HepG2 (cell line): ENCODE results near the gene CCDC57. TPM values are rescaled to one million over a fixed set of nuclear protein-coding genes. Genes with fewer than 3 reads are reported as not detected.
A peak's percentile ranks its signal among the peaks of the same experiment; 100 is the strongest.

Experiments used
- CCAR2 ChIP-seq: fragments of 200-400 bp; formaldehyde crosslinking; optimal IDR thresholded peaks from 2 replicates; pipeline ENCODE3; 2018; ENCODE audit warnings: low read depth, mild to moderate bottlenecking, low read length, moderate library complexity
- CREB1 ChIP-seq, 2 experiments: fragments of 450-650 bp in 1 of 2; IDR thresholded peaks; 2 replicates each; pipeline ENCODE4 v1.6.1; 2016 to 2017; ENCODE audit warnings: control low read depth in 1 of 2, mild to moderate bottlenecking in 1 of 2, missing compliant biosample characterization in 1 of 2, missing genetic modification characterization in 1 of 2
- HES4 ChIP-seq: sonication (generic); formaldehyde crosslinking; IDR thresholded peaks from 2 replicates; pipeline ENCODE4 v1.9.0; 2021; ENCODE audit warnings: mild to moderate bottlenecking, missing genetic modification reagents, borderline replicate concordance
- NBN ChIP-seq: fragments of 450-650 bp; conservative IDR thresholded peaks from 2 replicates; pipeline ENCODE4 v1.6.1; 2017
- NFE2L2 ChIP-seq: fragments of 150-350 bp; IDR thresholded peaks from 2 replicates; pipeline ENCODE4 v1.6.1; 2014; ENCODE audit warnings: low read length
- NR2F6 ChIP-seq, 2 experiments: IDR thresholded peaks; 2 replicates each; pipeline ENCODE4 v1.6.1; 2016; ENCODE audit warnings: antibody characterized with exemption in 1 of 2, mild to moderate bottlenecking in 1 of 2
- POGZ ChIP-seq: sonication (generic); formaldehyde crosslinking; IDR thresholded peaks from 2 replicates; pipeline ENCODE4 v1.4.0; 2020; ENCODE audit warnings: mild to moderate bottlenecking, missing genetic modification reagents
- RCOR2 ChIP-seq: IDR thresholded peaks from 2 replicates; pipeline ENCODE4 v1.6.1; 2016; ENCODE audit warnings: missing biosample characterization, missing genetic modification reagents
- SIX1 ChIP-seq: sonication (generic); formaldehyde crosslinking; IDR thresholded peaks from 2 replicates; pipeline ENCODE4 v1.4.0; 2020; ENCODE audit warnings: missing genetic modification reagents, borderline replicate concordance
- U2AF2 ChIP-seq: fragments of 200-400 bp; formaldehyde crosslinking; IDR thresholded peaks from 2 replicates; pipeline ENCODE4 v1.6.1; 2017; ENCODE audit warnings: low read depth, mild to moderate bottlenecking, low read length
- ZNF234 ChIP-seq: sonication (generic); formaldehyde crosslinking; conservative IDR thresholded peaks from 2 replicates; pipeline ENCODE4 v1.5.1; 2020; ENCODE audit warnings: mild to moderate bottlenecking, missing genetic modification reagents
- ZNF451 ChIP-seq: sonication (generic); formaldehyde crosslinking; IDR thresholded peaks from 2 replicates; pipeline ENCODE4 v1.5.0; 2020; ENCODE audit warnings: mild to moderate bottlenecking, missing genetic modification reagents
- ZNF878 ChIP-seq: sonication (generic); formaldehyde crosslinking; IDR thresholded peaks from 2 replicates; pipeline ENCODE4 v1.8.1; 2023; ENCODE audit warnings: mild to moderate bottlenecking, missing genetic modification reagents, moderate library complexity
- ZSCAN25 ChIP-seq: sonication (generic); formaldehyde crosslinking; IDR thresholded peaks from 2 replicates; pipeline ENCODE4 v1.8.0; 2022; ENCODE audit warnings: mild to moderate bottlenecking, missing genetic modification reagents
- polyA plus RNA-seq, 8 experiments: library from polyadenylated mRNA; depleted of rRNA in 3 of 8; stranded (reverse) in 7 of 8; unstranded in 1 of 8; fragments of >200 nt; fragmentation: Illumina TruSeq in 4 of 8; extraction: Trizol in 4 of 8; gene quantifications; 2 replicates each; pipeline versions ENCODE4 v1.2.1 to v1.2.3, GENCODE V29; 2011 to 2016; ENCODE audit warnings: low read depth in 4 of 8, missing spikeins in 1 of 8, mixed read lengths in 1 of 8; ENCODE audit not compliant: insufficient read depth in 1 of 8
- total RNA-seq, 5 experiments: library from RNA; depleted of rRNA; stranded (reverse); fragments of >200 nt; fragmentation: Illumina TruSeq; extraction: Trizol; gene quantifications; 2 replicates each; pipeline ENCODE4 v1.2.3, GENCODE V29; 2016; ENCODE audit warnings: low read depth in 1 of 5
- TF ChIP-seq, protein P1 (sequence below): sonication (generic); formaldehyde crosslinking; IDR thresholded peaks from one replicate; pipeline ENCODE4 v1.5.1; 2020; ENCODE audit warnings: mild to moderate bottlenecking, missing genetic modification reagents; ENCODE audit errors: not compliant biosample characterization
- TF ChIP-seq, protein P2 (sequence below): IDR thresholded peaks from 2 replicates; pipeline ENCODE4 v1.6.1; 2016; ENCODE audit warnings: missing biosample characterization, missing genetic modification reagents, low read depth
- TF ChIP-seq, protein P3 (sequence below): IDR thresholded peaks from 2 replicates; pipeline ENCODE4 v1.6.1; 2016; ENCODE audit warnings: missing compliant biosample characterization, missing genetic modification reagents, borderline replicate concordance

CCDC57 gene
- total and polyA plus RNA-seq, 2 of the 13 experiments (the other 11 are each of a cell fraction or from before 2014, with no cell fraction given), result 59.3 to 59.9 TPM

DNA sequence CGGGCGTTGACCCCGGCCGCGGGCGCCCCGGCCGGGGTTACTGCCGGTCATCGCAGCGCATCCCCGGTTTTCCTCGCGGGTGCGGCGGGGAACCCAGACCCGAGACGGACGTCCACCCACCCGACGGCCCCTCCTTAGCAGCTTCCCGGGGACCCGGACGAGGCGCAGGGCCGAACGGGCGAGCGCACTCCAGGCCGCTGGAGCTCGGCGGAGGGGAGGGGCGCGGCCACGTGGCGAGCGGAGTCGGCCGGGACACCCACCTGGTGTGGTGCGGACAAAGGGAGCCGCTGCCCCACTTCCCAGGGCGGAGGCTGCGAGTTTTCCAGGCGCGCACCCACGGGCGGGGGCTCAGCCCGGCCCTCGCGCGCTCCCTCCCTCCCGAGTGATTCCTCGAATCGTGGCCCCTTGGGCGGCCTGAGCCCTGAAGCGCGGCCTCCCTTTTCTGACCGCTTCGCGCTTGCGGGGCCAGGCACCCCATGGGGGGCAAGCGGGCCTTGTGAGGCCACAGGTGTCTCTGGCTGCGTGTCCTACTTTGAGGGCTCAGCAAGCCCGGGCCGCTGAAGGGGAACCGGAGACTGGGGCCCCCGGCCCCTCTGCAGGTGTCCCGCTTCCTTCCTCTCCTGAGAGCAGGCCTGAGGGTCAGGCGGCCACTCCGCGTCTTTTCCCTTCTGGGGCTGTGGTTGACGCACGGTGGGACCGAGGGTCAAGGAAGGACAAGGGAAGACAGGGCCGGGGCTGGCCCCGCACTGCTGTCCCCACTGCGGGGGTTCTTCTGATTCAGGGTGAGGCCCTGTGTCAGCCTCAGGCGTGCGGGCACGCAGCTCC is 113.5 kb downstream of the CCDC57 start (continued):
- TF ChIP-seq CCAR2, result no peak
- TF ChIP-seq, protein P1, sequence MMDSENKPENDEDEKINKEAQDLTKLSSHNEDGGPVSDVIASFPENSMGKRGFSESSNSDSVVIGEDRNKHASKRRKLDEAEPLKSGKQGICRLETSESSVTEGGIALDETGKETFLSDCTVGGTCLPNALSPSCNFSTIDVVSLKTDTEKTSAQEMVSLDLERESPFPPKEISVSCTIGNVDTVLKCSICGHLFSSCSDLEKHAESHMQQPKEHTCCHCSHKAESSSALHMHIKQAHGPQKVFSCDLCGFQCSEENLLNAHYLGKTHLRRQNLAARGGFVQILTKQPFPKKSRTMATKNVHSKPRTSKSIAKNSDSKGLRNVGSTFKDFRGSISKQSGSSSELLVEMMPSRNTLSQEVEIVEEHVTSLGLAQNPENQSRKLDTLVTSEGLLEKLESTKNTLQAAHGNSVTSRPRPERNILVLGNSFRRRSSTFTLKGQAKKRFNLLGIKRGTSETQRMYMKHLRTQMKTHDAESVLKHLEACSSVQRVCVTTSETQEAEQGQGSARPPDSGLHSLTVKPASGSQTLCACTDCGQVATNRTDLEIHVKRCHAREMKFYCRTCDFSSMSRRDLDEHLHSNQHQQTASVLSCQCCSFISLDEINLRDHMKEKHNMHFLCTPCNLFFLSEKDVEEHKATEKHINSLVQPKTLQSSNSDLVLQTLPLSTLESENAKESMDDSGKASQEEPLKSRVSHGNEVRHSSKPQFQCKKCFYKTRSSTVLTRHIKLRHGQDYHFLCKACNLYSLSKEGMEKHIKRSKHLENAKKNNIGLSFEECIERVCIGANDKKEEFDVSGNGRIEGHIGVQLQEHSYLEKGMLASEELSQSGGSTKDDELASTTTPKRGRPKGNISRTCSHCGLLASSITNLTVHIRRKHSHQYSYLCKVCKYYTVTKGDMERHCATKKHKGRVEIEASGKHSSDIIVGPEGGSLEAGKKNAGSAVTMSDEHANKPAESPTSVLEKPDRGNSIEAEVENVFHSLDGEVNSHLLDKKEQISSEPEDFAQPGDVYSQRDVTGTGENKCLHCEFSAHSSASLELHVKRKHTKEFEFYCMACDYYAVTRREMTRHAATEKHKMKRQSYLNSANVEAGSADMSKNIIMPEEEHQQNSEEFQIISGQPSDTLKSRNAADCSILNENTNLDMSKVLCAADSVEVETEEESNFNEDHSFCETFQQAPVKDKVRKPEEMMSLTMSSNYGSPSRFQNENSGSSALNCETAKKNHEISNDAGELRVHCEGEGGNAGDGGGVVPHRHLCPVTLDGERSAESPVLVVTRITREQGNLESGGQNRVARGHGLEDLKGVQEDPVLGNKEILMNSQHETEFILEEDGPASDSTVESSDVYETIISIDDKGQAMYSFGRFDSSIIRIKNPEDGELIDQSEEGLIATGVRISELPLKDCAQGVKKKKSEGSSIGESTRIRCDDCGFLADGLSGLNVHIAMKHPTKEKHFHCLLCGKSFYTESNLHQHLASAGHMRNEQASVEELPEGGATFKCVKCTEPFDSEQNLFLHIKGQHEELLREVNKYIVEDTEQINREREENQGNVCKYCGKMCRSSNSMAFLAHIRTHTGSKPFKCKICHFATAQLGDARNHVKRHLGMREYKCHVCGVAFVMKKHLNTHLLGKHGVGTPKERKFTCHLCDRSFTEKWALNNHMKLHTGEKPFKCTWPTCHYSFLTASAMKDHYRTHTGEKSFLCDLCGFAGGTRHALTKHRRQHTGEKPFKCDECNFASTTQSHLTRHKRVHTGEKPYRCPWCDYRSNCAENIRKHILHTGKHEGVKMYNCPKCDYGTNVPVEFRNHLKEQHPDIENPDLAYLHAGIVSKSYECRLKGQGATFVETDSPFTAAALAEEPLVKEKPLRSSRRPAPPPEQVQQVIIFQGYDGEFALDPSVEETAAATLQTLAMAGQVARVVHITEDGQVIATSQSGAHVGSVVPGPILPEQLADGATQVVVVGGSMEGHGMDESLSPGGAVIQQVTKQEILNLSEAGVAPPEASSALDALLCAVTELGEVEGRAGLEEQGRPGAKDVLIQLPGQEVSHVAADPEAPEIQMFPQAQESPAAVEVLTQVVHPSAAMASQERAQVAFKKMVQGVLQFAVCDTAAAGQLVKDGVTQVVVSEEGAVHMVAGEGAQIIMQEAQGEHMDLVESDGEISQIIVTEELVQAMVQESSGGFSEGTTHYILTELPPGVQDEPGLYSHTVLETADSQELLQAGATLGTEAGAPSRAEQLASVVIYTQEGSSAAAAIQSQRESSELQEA (CRISPR knock-in tag), result peak; percentile 28
- TF ChIP-seq, protein P2, sequence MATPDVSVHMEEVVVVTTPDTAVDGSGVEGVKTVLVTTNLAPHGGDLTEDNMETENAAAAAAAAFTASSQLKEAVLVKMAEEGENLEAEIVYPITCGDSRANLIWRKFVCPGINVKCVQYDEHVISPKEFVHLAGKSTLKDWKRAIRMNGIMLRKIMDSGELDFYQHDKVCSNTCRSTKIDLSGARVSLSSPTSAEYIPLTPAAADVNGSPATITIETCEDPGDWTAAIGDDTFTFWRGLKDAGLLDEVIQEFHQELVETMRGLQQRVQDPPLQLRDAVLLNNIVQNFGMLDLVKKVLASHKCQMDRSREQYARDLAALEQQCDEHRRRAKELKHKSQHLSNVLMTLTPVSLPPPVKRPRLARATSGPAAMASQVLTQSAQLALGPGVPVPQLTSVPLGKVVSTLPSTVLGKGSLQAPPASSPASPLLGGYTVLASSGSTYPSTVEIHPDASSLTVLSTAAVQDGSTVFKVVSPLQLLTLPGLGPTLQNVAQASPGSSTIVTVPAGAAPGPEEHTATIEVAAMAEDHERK (CRISPR knock-in tag), result no peak
- no peak for TF ChIP-seq U2AF2
- TF ChIP-seq NBN, result no peak
- 0 out of 2 replicates have a peak, but pooled peaks have one; percentile 20 for TF ChIP-seq ZSCAN25 (CRISPR knock-in tag)
- TF ChIP-seq RCOR2 (CRISPR knock-in tag), result no peak
- no peak for TF ChIP-seq CREB1 (IDR thresholded peaks at IDR 0.05)
- no peak for TF ChIP-seq CREB1 (CRISPR knock-in tag; IDR thresholded peaks at IDR 0.05)
- TF ChIP-seq ZNF234 (CRISPR knock-in tag), result no peak
- TF ChIP-seq, protein P3, sequence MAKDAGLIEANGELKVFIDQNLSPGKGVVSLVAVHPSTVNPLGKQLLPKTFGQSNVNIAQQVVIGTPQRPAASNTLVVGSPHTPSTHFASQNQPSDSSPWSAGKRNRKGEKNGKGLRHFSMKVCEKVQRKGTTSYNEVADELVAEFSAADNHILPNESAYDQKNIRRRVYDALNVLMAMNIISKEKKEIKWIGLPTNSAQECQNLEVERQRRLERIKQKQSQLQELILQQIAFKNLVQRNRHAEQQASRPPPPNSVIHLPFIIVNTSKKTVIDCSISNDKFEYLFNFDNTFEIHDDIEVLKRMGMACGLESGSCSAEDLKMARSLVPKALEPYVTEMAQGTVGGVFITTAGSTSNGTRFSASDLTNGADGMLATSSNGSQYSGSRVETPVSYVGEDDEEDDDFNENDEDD (CRISPR knock-in tag), result no peak
- TF ChIP-seq HES4 (CRISPR knock-in tag), result no peak
- TF ChIP-seq SIX1 (CRISPR knock-in tag), result no peak
- no peak for TF ChIP-seq NR2F6 (IDR thresholded peaks at IDR 0.05)
- TF ChIP-seq NR2F6 (CRISPR knock-in tag; IDR thresholded peaks at IDR 0.05), result no peak
- 0 out of 2 replicates have a peak, but pooled peaks have one; percentile 33 for TF ChIP-seq POGZ (CRISPR knock-in tag)
- no peak for TF ChIP-seq ZNF451
- no peak for TF ChIP-seq NFE2L2
- TF ChIP-seq ZNF878 (CRISPR knock-in tag), result no peak
